Motor neuron (in vitro differentiated cells): ENCODE data around the gene CAMTA1. TPM values are rescaled to one million over a fixed set of nuclear protein-coding genes. Genes with fewer than 3 reads are reported as not detected.
A peak's percentile ranks its signal among the peaks of the same experiment; 100 is the strongest.

ENCODE experiments used
- ATAC-seq, 8 experiments: fragments of 200-7000 bp; cut with Tn5 transposase; replicated peaks in 6 of 8; 2 replicates each; pipeline ENCODE4 v1.8.0; 2021; ENCODE audit warnings: mild to moderate bottlenecking in 8 of 8, moderate library complexity in 8 of 8
- H3K27ac ChIP-seq, 2 donors: fragments of 250-450 bp; sonication (Bioruptor Pico); 2 replicates each; pipeline ENCODE4 v1.9.0; 2021; ENCODE audit warnings: antibody characterized with exemption in 2 of 2, mild to moderate bottlenecking in 2 of 2, moderate library complexity in 1 of 2
- H3K4me1 ChIP-seq, 2 donors: fragments of 250-450 bp; sonication (Bioruptor Pico); replicated peaks in 1 of 2; 2 replicates each; pipeline ENCODE4 v1.6.1; 2021; ENCODE audit warnings: antibody characterized with exemption in 2 of 2, mild to moderate bottlenecking in 2 of 2, moderate library complexity in 1 of 2
- H3K4me3 ChIP-seq, 5 donors: fragments of 250-450 bp; sonication (Bioruptor Pico); 2 replicates each; pipeline ENCODE4 v1.9.0; 2021; ENCODE audit warnings: antibody characterized with exemption in 5 of 5, mild to moderate bottlenecking in 5 of 5, moderate library complexity in 4 of 5
- WGBS, 10 experiments: fragments of 450-650 bp; shearing (Covaris generic); methylation state at CpG; one replicate each; pipeline ENCODE4 v1.0.0; 2022; 5-methylcytosine and 5-hydroxymethylcytosine counted together
- in situ Hi-C, 9 experiments: fragments of 400-800 bp; cut with MboI; loops; one replicate each; pipeline ENCODE4 v1.15.0; 2021; ENCODE audit warnings: low sequenced_read_pairs in 9 of 9, low pct_unique_long_range_greater_than_20kb in 2 of 9; ENCODE audit not compliant: unreplicated experiment in 9 of 9
- total RNA-seq, 8 experiments: library from RNA; unstranded; fragments of 300-600 nt; gene quantifications; 2 replicates each; pipeline versions ENCODE4 v1.2.3 to v1.2.4, GENCODE V29; 2022

The CAMTA1 gene
- total RNA-seq, 8 experiments from 2014 or later: 38.5 to 145 (median 77.6) TPM

DNA sequence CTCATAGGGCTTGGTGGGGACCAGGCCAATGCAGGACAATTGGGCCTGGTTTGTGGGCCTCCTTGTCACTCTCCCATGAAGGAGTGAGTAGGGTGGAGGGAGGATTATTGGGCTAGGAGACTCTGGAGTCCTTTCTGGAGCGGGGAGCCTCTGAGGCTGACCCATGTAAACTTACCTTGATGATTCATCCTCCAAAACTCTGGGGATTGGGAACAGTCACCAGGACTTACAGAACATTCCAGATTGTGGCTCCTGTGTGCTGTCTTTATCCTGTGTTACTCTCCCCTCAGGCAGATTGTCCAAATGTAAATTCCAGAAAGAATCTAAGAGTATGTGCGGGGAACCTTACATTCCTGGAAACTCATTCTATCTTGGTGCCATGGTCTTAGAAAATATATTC, 197.6 kb downstream of the CAMTA1 start:
- Histone ChIP-seq H3K4me3 (no peak overlapping the region), H3K4me1 (peaks cover 8 to 33% of the 10 kb centered on the region in 2 donors), H3K27ac (no peak overlapping the region)
- 89 to 100% (median 89%) methylated on average over 1 of the region's 2 CpGs; no CpG with 5 or more reads in 7 of the 10 experiments for WGBS, 10 experiments
- ATAC-seq: no peak
- in situ Hi-C loops: no loop called here

DNA sequence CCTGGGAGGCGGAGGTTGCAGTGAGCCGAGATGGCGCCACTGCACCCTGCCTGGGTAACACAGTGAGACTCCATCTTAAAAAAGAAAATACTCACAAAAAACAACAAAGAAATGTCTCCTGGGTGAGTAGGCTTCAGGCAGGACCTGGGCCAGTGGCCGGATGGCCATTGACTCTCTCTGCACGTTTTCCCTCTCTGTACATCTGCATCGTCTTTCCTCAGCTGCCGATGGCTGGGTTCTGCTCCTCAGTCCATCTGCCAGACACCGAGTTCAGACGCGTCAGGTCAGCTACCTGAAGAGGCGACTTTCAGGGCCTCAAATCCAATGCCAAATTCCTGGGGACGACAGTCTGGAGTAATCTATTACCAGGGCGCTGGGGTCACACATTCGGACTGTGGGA, 199.3 kb downstream of the CAMTA1 start:
- Histone ChIP-seq H3K27ac (peak overlapping the region in 1 of 2 donors; percentile 14), H3K4me3 (no peak overlapping the region), H3K4me1 (peaks cover 19 to 37% of the 10 kb centered on the region in 2 donors)
- 50 to 87% (median 74%) methylated on average over 3 to 10 of the region's 14 CpGs; no CpG with 5 or more reads in 4 of the 10 experiments for WGBS, 10 experiments
- in situ Hi-C loops: no loop called here
- ATAC-seq: no peak

DNA sequence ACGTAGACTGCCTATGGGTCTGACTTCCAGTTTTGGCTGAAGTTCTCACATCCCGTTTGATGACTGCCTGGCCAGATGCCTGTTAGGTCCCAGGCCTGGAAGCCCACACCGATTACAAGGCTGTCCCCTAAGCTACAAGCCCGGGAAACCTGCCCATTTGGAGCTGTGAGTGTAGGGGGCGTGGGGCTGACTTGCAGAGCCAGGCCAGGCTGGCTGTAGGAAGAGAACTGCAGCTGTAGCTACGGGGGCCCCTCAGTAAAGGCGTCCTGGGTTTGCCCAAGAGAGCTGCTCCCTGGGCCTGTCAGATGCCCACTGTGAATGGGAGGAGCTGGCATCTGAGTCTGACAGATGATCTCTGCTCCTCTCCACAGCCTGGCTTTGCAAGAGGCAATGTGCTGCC, 199.7 kb downstream of the CAMTA1 start:
- in situ Hi-C loops: no loop called here
- H3K4me3 ChIP-seq: no peak overlapping the region
- peak overlapping the region in 1 of 2 donors; percentile 14 for H3K27ac ChIP-seq
- peak in 5 of 8 experiments; percentile 62 to 86 (median 64) for ATAC-seq
- 10 to 60% (median 44%) methylated on average over 1 to 7 of the region's 7 CpGs; no CpG with 5 or more reads in 6 of the 10 experiments for WGBS, 10 experiments
- peaks cover 22 to 39% of the 10 kb centered on the region in 2 donors for H3K4me1 ChIP-seq

DNA sequence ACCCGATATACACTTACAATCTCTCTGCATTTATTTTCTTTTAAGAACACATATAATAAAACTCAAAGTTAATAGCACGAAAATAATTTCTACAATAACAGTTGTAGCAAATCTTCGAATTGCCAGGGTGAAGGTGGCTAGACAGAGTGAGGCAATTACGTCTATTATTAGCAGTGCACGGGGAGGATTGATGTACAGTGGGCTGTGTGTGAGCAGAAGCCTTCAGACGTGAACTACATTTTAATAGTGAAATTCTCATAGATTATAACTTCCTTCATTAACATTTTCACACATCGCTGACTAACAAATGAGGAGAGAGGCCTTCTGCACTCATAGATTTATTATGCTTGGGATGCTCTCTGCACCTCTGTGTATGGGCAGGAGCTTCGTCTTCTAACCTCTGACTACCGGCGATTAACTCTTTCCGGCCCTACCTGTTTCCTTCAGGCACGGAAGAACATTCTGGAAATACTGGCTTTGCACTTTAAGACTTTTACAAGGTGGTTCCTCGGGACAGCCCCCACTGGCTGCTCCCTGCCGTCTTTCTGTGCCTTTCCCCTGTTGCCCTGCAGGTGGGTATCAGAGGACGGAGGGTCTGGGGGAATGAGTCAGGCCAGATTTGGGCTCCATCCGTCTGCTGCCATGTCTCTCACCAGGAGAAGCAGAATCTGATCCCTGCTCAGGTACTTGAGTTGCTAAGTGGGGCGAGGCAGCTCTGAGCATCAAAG, 200.5 kb downstream of the CAMTA1 start:
- in situ Hi-C loops: no loop called here
- peak in 5 of 8 experiments; percentile 80 to 92 (median 83) for ATAC-seq
- H3K4me1 ChIP-seq: peaks cover 22 to 39% of the 10 kb centered on the region in 2 donors
- H3K27ac ChIP-seq: no peak overlapping the region
- no peak overlapping the region for H3K4me3 ChIP-seq
- WGBS, 10 experiments: 30 to 87% (median 57%) methylated on average over 1 to 15 of the region's 17 CpGs

DNA sequence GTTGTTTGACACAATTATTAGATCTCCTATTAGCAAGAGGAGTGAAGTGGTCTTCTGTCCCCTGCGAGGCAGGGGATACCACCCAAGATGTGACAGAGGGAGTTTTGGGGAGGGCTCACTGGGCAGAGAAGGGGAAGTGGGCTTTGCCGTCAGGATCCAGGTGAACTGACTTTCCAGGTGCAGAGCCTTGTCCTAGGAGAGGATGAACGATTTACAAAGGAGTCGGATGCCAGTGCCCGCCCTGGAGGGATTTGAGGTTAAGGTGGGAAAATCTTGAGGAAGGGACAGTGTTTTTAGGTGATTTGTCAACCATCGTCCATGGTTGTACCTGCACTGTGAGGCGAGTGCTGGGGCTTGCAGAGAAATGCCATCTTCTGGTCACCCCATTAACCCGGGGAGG, 201.0 kb downstream of the CAMTA1 start:
- Histone ChIP-seq H3K27ac (no peak overlapping the region), H3K4me1 (peaks cover 22 to 39% of the 10 kb centered on the region in 2 donors), H3K4me3 (no peak overlapping the region)
- ATAC-seq: no peak
- in situ Hi-C loops: no loop called here
- 33 to 100% (median 92%) methylated on average over 1 to 8 of the region's 8 CpGs; no CpG with 5 or more reads in 4 of the 10 experiments for WGBS, 10 experiments

DNA sequence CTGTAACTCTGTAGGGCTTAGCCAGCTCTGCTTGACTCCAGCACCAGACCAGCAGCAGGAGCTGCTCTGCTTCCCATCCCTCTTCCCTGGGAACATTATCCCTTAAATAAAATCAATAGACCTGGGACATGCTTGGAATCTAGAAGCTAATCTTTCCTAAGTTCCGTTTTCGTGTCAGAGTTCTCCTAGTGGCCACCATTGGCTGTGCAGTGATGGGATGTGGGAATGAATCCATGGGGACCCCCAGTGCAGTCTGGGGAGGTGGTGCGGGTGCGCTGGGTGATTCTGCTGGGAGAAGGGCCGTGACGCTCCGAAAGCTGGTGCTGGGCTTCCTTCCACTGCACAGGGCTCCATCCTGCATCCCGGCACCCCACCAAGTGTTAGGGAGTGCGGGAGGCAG, 202.7 kb downstream of the CAMTA1 start:
- in situ Hi-C loops: no loop called here
- H3K4me3 ChIP-seq: no peak overlapping the region
- H3K27ac ChIP-seq: no peak overlapping the region
- WGBS, 10 experiments: 71 to 100% (median 91%) methylated on average over 2 to 8 of the region's 9 CpGs; no CpG with 5 or more reads in 4 of the 10 experiments
- ATAC-seq: no peak
- H3K4me1 ChIP-seq: peaks cover 22 to 39% of the 10 kb centered on the region in 2 donors

DNA sequence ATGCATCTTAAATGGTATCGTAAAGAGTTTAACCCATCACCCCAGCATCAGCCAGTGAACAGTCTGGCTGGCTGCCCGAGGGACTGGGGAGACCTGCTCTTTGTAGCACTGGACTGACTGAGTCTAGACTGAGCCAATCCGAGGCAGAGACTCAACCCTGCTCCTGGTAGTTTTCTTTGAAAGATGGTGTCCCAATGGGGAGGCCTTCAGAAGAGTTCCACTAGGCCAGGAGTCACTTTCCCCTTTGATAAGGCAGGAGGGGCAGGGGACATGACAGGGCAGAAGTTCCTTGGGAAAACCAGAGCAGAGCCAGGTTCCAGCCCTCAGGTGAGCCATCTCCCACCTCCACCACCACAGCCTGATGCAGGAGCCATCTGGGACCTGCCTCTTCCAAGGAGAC, 203.5 kb downstream of the CAMTA1 start:
- in situ Hi-C loops: no loop called here
- Histone ChIP-seq H3K4me1 (peaks cover 22 to 39% of the 10 kb centered on the region in 2 donors), H3K27ac (no peak overlapping the region), H3K4me3 (no peak overlapping the region)
- WGBS, 10 experiments: 0 to 83% (median 62%) methylated on average over 1 to 3 of the region's 3 CpGs; no CpG with 5 or more reads in 6 of the 10 experiments
- peak in 2 of 8 experiments; percentile 7 to 16 for ATAC-seq

DNA sequence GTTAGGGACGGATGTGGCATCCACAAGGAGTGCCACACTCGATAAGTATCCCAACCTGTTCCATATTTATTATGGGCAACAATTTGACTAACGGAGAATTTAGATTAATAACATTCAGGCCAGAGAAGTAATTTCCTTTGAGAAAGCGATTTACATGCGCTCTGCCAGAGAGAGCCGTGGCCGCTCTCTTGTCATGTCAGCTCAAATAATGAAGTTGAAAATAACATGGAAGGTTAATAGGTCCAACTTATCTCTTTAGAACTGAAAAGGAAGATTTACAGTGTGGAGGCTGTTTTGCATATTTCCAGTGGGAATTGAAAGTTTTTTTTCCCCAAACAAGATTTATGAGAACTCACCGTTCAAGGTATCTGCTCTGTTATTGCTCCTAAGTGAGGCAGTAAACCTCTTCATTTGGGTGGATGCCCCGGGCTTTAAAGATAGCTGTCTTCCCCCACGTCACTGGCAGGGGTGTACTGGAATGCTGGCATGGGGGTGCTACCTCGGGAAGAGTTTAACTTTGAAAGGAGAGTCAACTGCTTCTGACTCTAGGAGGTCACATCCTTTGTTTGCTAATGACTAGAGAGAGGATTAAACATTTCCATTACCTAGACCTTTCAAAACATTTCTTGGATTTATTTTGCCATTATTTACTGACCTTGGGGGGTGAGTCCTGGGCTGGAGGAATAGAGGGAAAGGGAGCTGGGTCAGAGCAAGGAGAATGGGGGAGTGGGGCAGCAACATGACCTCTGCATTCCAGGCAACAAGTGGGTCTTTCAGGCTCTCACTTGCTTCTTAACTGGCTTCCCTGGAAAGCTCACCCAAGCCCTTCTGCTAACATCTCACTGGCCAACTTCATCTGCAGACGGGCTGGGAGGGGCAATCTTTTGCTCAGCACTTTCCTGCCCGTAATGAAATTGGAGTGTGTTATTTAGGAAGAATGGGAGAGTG, 204.2 kb downstream of the CAMTA1 start:
- in situ Hi-C loops: no loop called here
- 32 to 78% (median 54%) methylated on average over 1 to 13 of the region's 13 CpGs for WGBS, 10 experiments
- ATAC-seq: peak in 5 of 8 experiments; percentile 19 to 65 (median 54)
- Histone ChIP-seq H3K4me1 (peaks cover 21 to 35% of the 10 kb centered on the region in 2 donors), H3K27ac (no peak overlapping the region), H3K4me3 (no peak overlapping the region)

DNA sequence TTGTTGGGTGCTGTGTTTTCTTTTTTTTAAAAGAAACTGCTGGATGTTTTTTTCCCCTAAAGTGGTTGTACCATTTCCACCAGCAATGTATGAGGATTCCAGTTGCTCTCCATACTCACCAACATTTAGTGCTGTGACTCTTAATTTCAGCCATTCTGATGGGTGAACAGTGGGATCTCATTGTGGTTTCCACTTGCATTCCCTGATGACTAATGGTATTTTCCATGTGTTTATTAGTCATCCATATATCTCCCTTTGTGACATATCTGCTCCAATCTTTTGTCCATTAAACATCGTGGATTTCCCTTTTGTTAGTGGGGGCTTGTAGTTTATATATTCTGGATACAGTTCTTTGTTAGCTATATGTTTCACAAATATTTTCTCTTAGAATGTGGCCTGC, 206.0 kb downstream of the CAMTA1 start:
- peak in 4 of 8 experiments; percentile 50 to 75 (median 66) for ATAC-seq
- WGBS, 10 experiments: 0 to 100% (median 27%) methylated on average over 1 of the region's 1 CpG; no CpG with 5 or more reads in 2 of the 10 experiments
- in situ Hi-C loops: no loop called here
- H3K4me1 ChIP-seq: peaks cover 14 to 17% of the 10 kb centered on the region in 2 donors
- H3K4me3 ChIP-seq: no peak overlapping the region
- H3K27ac ChIP-seq: no peak overlapping the region

DNA sequence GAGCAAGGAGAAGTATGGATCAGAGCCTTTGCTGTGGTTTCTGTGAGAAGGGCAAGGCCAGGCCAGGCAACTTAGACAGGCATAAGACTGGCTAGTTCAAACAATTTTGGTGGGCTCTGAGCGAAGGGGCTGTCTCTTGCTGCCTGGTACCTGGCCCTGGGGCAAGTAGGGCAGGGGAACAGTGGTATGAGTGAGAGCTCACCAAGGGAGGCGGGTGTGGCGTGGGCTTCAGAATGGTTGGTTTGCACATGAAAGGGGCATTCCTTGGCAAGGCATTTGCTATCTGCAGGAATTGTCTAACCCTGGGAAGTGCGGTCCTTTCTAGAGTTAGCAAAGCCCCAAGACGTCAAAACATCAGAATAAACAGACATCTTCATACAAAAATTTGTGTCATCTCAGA, 210.5 kb downstream of the CAMTA1 start:
- ATAC-seq: no peak
- no peak overlapping the region for H3K4me3 ChIP-seq
- no peaks in the 10 kb centered on the region for H3K4me1 ChIP-seq
- 46 to 100% (median 80%) methylated on average over 1 to 5 of the region's 5 CpGs; no CpG with 5 or more reads in 3 of the 10 experiments for WGBS, 10 experiments
- in situ Hi-C loops: no loop called here
- no peak overlapping the region for H3K27ac ChIP-seq

DNA sequence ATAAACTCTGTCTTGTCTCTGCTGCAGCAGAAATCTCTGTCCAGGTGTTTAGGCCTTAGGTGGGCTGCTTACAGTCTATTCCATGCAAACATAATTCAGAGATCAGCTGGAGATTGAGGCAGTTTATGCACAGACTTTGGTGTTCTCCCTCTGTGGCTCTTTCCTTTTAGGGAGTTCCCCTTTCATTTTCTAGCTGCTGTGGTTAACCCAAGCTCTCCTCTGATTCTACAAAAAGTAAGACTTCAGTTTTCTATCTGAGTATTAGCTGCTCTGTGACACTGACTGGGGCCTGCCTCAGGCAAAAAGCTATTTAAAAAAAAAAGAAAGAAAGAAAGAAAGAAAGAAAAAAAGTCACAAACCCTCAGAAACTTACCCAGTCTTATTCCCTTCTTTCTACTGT, 211.1 kb downstream of the CAMTA1 start:
- no peak for ATAC-seq
- Histone ChIP-seq H3K4me1 (no peaks in the 10 kb centered on the region), H3K4me3 (no peak overlapping the region), H3K27ac (no peak overlapping the region)
- in situ Hi-C loops: no loop called here

DNA sequence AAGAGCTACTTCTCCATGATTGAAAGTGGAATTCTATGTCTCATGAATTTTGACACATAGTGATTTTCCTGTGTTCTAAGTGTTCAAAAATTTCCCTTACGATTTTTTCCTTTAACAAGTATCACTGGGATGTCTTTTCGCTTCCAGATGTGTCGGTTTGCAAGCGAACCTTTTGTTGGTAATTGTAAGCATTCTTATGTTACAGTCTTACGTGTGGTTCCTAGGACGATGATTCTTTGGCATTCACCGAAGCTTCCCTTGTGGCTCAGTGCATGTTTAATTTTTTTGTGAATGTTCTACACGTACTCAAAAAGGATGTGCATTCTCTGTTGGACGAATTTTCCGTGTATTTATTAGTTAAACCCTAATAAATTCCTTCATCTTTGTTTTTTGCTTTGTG, 211.6 kb downstream of the CAMTA1 start:
- H3K4me1 ChIP-seq: no peaks in the 10 kb centered on the region
- H3K27ac ChIP-seq: no peak overlapping the region
- ATAC-seq: no peak
- no peak overlapping the region for H3K4me3 ChIP-seq
- 36 to 89% (median 70%) methylated on average over 4 to 10 of the region's 10 CpGs for WGBS, 10 experiments
- in situ Hi-C loops: no loop called here

DNA sequence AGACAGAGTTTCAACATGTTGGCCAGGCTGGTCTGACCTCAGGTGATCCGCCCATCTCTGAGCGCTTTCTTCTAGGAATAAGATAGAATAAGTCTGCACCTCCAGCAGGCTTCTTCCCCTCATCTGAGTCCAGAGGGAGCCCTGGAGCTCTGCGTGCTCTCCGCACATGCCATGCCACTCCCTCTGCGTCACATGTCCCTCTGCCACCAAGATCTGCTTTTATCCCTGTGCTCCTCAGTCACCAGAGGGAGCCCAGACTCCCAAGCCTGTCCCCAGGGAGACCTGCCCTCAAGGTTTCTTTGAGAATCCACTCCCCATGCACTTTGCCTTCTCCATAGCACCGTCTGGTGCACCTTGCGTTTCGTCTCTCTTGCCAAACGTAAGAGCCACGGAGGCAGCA, 213.0 kb downstream of the CAMTA1 start:
- WGBS, 10 experiments: 13 to 100% (median 77%) methylated on average over 2 to 10 of the region's 10 CpGs; no CpG with 5 or more reads in 1 of the 10 experiments
- in situ Hi-C loops: no loop called here
- Histone ChIP-seq H3K4me3 (no peak overlapping the region), H3K27ac (no peak overlapping the region), H3K4me1 (no peaks in the 10 kb centered on the region)
- ATAC-seq: peak in 3 of 8 experiments; percentile 19 to 63 (median 28)
